Measurements from ENCODE around the gene HECW1.

DNA sequence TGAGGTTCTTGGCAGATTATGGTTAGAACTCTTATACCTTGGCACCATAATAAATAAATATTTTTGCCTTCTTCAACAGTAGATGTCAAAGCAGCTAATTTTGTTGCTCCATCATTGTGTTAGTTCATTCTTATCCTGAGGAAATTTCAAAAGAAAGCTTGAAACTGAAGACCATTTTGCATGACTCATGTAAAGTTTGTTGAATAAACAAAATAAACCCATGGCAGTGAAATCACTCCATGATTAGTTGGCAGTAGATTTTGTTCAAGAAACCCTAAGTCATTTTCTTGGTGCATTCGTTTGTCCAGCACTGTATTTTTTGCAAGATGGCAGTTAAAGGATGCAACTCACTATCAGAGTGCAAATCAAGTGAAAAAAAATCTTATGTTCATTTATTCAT lies 91.6 kb downstream of the HECW1 start:
- TF ChIP-seq POLR2AphosphoS5 (IDR thresholded peaks at IDR 0.05; ENCODE audit: borderline replicate concordance, low read depth, low read length) (no peak), EZH2 (IDR thresholded peaks at IDR 0.05) (no peak), FOXP2 (optimal IDR thresholded peaks at IDR 0.05; ENCODE audit: control extremely low read depth, extremely low read length, insufficient read depth) (no peak)

All from SK-N-MC (cell line).